H1 (cell line): ENCODE measurements around the gene MYNN. TPM values are rescaled to one million over a fixed set of nuclear protein-coding genes. Genes with fewer than 3 reads are reported as not detected.

Source experiments
- CTCF ChIA-PET: fragments of 300-600 bp; sonication (Branson Sonifier 250); formaldehyde crosslinking; loops from one replicate; lab custom pipeline; 2021; ENCODE audit not compliant: partially characterized antibody; lab: Charles Lee
- POLR2A ChIA-PET: fragments of 300-600 bp; sonication (Branson Sonifier 250); formaldehyde crosslinking; loops from one replicate; lab custom pipeline; 2021; ENCODE audit warnings: inconsistent platforms; ENCODE audit not compliant: partially characterized antibody; lab: Charles Lee
- DNase-seq, 2 experiments: peaks; one replicate each; pipeline versions ENCODE4 v3.0.0 to v3.0.0-alpha.2; 2010 to 2022; ENCODE audit warnings: low spot score in 2 of 2, low read depth in 1 of 2, mixed read lengths in 1 of 2
- FAIRE-seq: peaks from 2 replicates; lab custom pipeline; 2011; peaks lifted over from hg19 to GRCh38; lab: Jason Lieb, UNC
- H2AFZ ChIP-seq: 2 replicates; pipeline ENCODE4 v1.8.1; 2012; ENCODE audit warnings: low read length, inconsistent platforms
- H2AK5ac ChIP-seq: 2 replicates; pipeline ENCODE4 v1.6.1; 2013; ENCODE audit warnings: low read depth, low read length
- H2BK120ac ChIP-seq: replicated peaks from 2 replicates; pipeline ENCODE3; 2013; ENCODE audit warnings: low read depth, low read length, inconsistent platforms
- H2BK12ac ChIP-seq: 2 replicates; pipeline ENCODE4 v1.6.1; 2013; ENCODE audit warnings: low read depth, low read length
- H2BK15ac ChIP-seq: 2 replicates; pipeline ENCODE4 v1.6.1; 2013; ENCODE audit warnings: low read length
- H2BK20ac ChIP-seq: 2 replicates; pipeline ENCODE4 v1.6.1; 2013; ENCODE audit warnings: low read length
- H2BK5ac ChIP-seq: 2 replicates; pipeline ENCODE4 v1.6.1; 2013; ENCODE audit warnings: low read depth, low read length
- H3K14ac ChIP-seq: 2 replicates; pipeline ENCODE4 v1.6.1; 2013; ENCODE audit warnings: inconsistent platforms; ENCODE audit not compliant: insufficient read length
- H3K18ac ChIP-seq: 2 replicates; pipeline ENCODE4 v1.6.1; 2013; ENCODE audit warnings: low read length; ENCODE audit errors: extremely low read depth
- H3K23ac ChIP-seq: 2 replicates; pipeline ENCODE4 v1.6.1; 2013; ENCODE audit warnings: inconsistent platforms; ENCODE audit not compliant: insufficient read length
- H3K23me2 ChIP-seq: 2 replicates; pipeline ENCODE4 v1.6.1; 2013; ENCODE audit warnings: low read depth, low read length
- H3K27ac ChIP-seq: 2 replicates; pipeline ENCODE4 v1.6.1; 2011; ENCODE audit warnings: low read depth, low read length, inconsistent platforms
- H3K27me3 ChIP-seq, 4 experiments: replicated peaks in 1 of 4; 1 replicate in 1 of 4; 2 replicates in 3 of 4; pipeline versions ENCODE4 v1.6.1 to v1.8.1; 2011 to 2013; ENCODE audit warnings: low read length in 3 of 4, mild to moderate bottlenecking in 3 of 4, inconsistent platforms in 2 of 4, mixed read lengths in 2 of 4, moderate library complexity in 1 of 4; ENCODE audit not compliant: control insufficient read depth in 3 of 4, insufficient read depth in 3 of 4; ENCODE audit errors: extremely low read depth in 1 of 4
- H3K36me3 ChIP-seq, 4 experiments: 2 replicates each; pipeline versions ENCODE4 v1.6.1 to v1.8.1; 2011 to 2013; ENCODE audit warnings: mild to moderate bottlenecking in 4 of 4, low read length in 3 of 4, moderate library complexity in 2 of 4, control low read depth in 1 of 4, inconsistent platforms in 1 of 4; ENCODE audit not compliant: insufficient read depth in 4 of 4, control insufficient read depth in 2 of 4
- H3K4ac ChIP-seq: replicated peaks from 2 replicates; pipeline ENCODE3; 2013; ENCODE audit warnings: low read length, low read depth, mixed read lengths, inconsistent platforms; ENCODE audit not compliant: insufficient read length
- H3K4me1 ChIP-seq, 4 experiments: replicated peaks in 1 of 4; 1 replicate in 1 of 4; 2 replicates in 3 of 4; pipeline versions ENCODE4 v1.6.1 to v1.8.1; 2011 to 2013; ENCODE audit warnings: low read length in 3 of 4, inconsistent platforms in 2 of 4, mixed read lengths in 1 of 4; ENCODE audit not compliant: insufficient read depth in 4 of 4, control insufficient read depth in 3 of 4
- H3K4me2 ChIP-seq, 2 experiments: 2 replicates each; pipeline versions ENCODE4 v1.6.1 to v1.8.1; 2011 to 2013; ENCODE audit warnings: low read depth in 2 of 2, low read length in 2 of 2, control low read depth in 1 of 2, inconsistent platforms in 1 of 2, mild to moderate bottlenecking in 1 of 2; ENCODE audit not compliant: insufficient read depth in 1 of 2
- H3K4me3 ChIP-seq, 4 experiments: fragments of 200-600, 300-600 bp in 1 of 4; sonication (generic), shearing (Covaris generic), sonication (Bioruptor Twin) in 1 of 4; 2 replicates each; pipeline versions ENCODE4 v1.5.1 to v1.8.1; 2011 to 2016; ENCODE audit warnings: low read length in 4 of 4, low read depth in 3 of 4, control low read depth in 2 of 4, inconsistent platforms in 2 of 4, mild to moderate bottlenecking in 2 of 4, mixed read lengths in 1 of 4, moderate library complexity in 1 of 4; ENCODE audit not compliant: insufficient read depth in 2 of 4; ENCODE audit errors: extremely low read depth in 1 of 4
- H3K56ac ChIP-seq: replicated peaks from 2 replicates; pipeline ENCODE3; 2013; ENCODE audit warnings: low read depth, mild to moderate bottlenecking, mixed read lengths, low read length, inconsistent platforms; ENCODE audit not compliant: insufficient read length
- H3K79me1 ChIP-seq: 2 replicates; pipeline ENCODE4 v1.6.1; 2013; ENCODE audit warnings: low read depth, low read length, control low read depth
- H3K79me2 ChIP-seq, 2 experiments: 2 replicates each; pipeline versions ENCODE4 v1.6.1 to v1.8.1; 2012 to 2013; ENCODE audit warnings: low read length in 2 of 2, mild to moderate bottlenecking in 2 of 2, inconsistent platforms in 1 of 2; ENCODE audit not compliant: insufficient read depth in 2 of 2, control insufficient read depth in 1 of 2
- H3K9ac ChIP-seq, 4 experiments: replicated peaks in 1 of 4; 1 replicate in 1 of 4; 2 replicates in 3 of 4; pipeline versions ENCODE4 v1.6.1 to v1.8.1; 2011 to 2013; ENCODE audit warnings: low read depth in 3 of 4, low read length in 3 of 4, control low read depth in 2 of 4, mild to moderate bottlenecking in 2 of 4, moderate library complexity in 2 of 4, inconsistent platforms in 1 of 4; ENCODE audit errors: extremely low read depth in 1 of 4
- H3K9me3 ChIP-seq, 2 experiments: 2 replicates each; pipeline versions ENCODE4 v1.6.1 to v1.8.1; 2012 to 2013; ENCODE audit warnings: mild to moderate bottlenecking in 2 of 2, moderate library complexity in 2 of 2, control low read depth in 1 of 2, inconsistent platforms in 1 of 2, low read depth in 1 of 2, low read length in 1 of 2, mixed read lengths in 1 of 2; ENCODE audit not compliant: insufficient read depth in 2 of 2
- H4K20me1 ChIP-seq, 2 experiments: replicated peaks in 1 of 2; 2 replicates each; pipeline versions ENCODE3 to v1.8.1; 2011 to 2013; ENCODE audit warnings: inconsistent platforms in 2 of 2, low read length in 2 of 2, mild to moderate bottlenecking in 1 of 2; ENCODE audit not compliant: insufficient read depth in 2 of 2, control insufficient read depth in 1 of 2
- H4K5ac ChIP-seq: 2 replicates; pipeline ENCODE4 v1.6.1; 2013; ENCODE audit warnings: low read length, low read depth, mixed read lengths, inconsistent platforms; ENCODE audit not compliant: insufficient read length
- H4K8ac ChIP-seq: 2 replicates; pipeline ENCODE4 v1.8.0; 2013; ENCODE audit warnings: mild to moderate bottlenecking, moderate library complexity, low read length, inconsistent platforms; ENCODE audit not compliant: insufficient read depth; ENCODE audit errors: extremely low read depth
- H4K91ac ChIP-seq: replicated peaks from 2 replicates; pipeline ENCODE3; 2013; ENCODE audit warnings: low read length, mixed read lengths, inconsistent platforms; ENCODE audit not compliant: insufficient read length
- ATF3 ChIP-seq: IDR thresholded peaks from 2 replicates; pipeline ENCODE4 v1.6.1; 2011; ENCODE audit warnings: low read depth, mild to moderate bottlenecking, low read length; ENCODE audit not compliant: insufficient read depth
- BACH1 ChIP-seq: IDR thresholded peaks from 2 replicates; pipeline ENCODE4 v1.6.1; 2012; ENCODE audit warnings: low read length, improper control_type of control experiment
- FOSL1 ChIP-seq: IDR thresholded peaks from 2 replicates; pipeline ENCODE4 v1.6.1; 2011; ENCODE audit warnings: mild to moderate bottlenecking, low read depth, low read length, moderate library complexity; ENCODE audit not compliant: insufficient read depth
- GTF2F1 ChIP-seq: IDR thresholded peaks from 2 replicates; pipeline ENCODE4 v1.6.1; 2012; ENCODE audit warnings: low read depth, low read length, improper control_type of control experiment, borderline replicate concordance
- KDM1A ChIP-seq: fragments of 200-600, 300-600 bp; sonication (generic); IDR thresholded peaks from 2 replicates; pipeline ENCODE4 v1.7.1; 2016; ENCODE audit warnings: mild to moderate bottlenecking, low read length, borderline replicate concordance
- SAP30 ChIP-seq: fragments of 300-600 bp; sonication (generic); IDR thresholded peaks from 2 replicates; pipeline ENCODE4 v1.7.1; 2012; ENCODE audit warnings: low read length, moderate library complexity, mild to moderate bottlenecking, inconsistent platforms; ENCODE audit not compliant: insufficient read depth, insufficient replicate concordance
- SIRT6 ChIP-seq: IDR thresholded peaks from one replicate; pipeline ENCODE4 v1.7.1; 2012; ENCODE audit warnings: low read length, inconsistent platforms
- TCF12 ChIP-seq: IDR thresholded peaks from 2 replicates; pipeline ENCODE4 v1.6.1; 2011; ENCODE audit warnings: low read depth, mild to moderate bottlenecking, low read length
- WGBS, 2 experiments: shearing (Covaris generic) in 1 of 2; methylation state at CpG; one replicate each; pipeline versions ENCODE4 v1.1.6 to v1.1.7; 2013 to 2015; ENCODE audit warnings: low lambda C conversion rate in 2 of 2, mixed read lengths in 2 of 2, inconsistent platforms in 1 of 2, low coverage in 1 of 2, missing lambda C conversion rate in 1 of 2; ENCODE audit not compliant: insufficient replicate concordance in 2 of 2, insufficient coverage in 1 of 2, insufficient read length in 1 of 2; ENCODE audit errors: extremely low coverage in 1 of 2, missing lambda C conversion rate in 1 of 2; 5-methylcytosine and 5-hydroxymethylcytosine counted together
- polyA plus RNA-seq, 7 experiments: library from polyadenylated mRNA; depleted of rRNA in 3 of 7; stranded (reverse) in 5 of 7; unstranded in 2 of 7; fragments of >200 nt in 5 of 7; fragments of 200-250 nt in 2 of 7; gene quantifications; 1 replicate in 5 of 7; 2 replicates in 1 of 7; 4 replicates in 1 of 7; pipeline versions ENCODE4 v1.2.1 to v1.2.3, GENCODE V29; 2011 to 2013; ENCODE audit warnings: missing spikeins in 2 of 7, mixed read lengths in 2 of 7
- total RNA-seq: library from RNA; stranded (reverse); fragmentation: NEBNext Ultra II Directional; extraction: Animal tissue kit (Norgen Biotek cat#: 25700); gene quantifications from 2 replicates; pipeline ENCODE4 v1.2.1, GENCODE V29; 2021

The MYNN gene
- total and polyA plus RNA-seq, 2 of the 8 experiments (the other 6 are each of a cell fraction or from before 2014, with no cell fraction given): 7.3 to 15.2 TPM

- H3K4me3 ChIP-seq: no peak overlapping the region
- no peak overlapping the region for H2BK120ac ChIP-seq
- H2BK20ac ChIP-seq: no peak overlapping the region
- no peak overlapping the region for H4K91ac ChIP-seq
- H3K4me1 ChIP-seq: no peaks in the 10 kb centered on the region
- FAIRE-seq (no peak), DNase-seq (no peak)
- H3K18ac ChIP-seq: no peak overlapping the region
- H3K23me2 ChIP-seq: no peaks in the 10 kb centered on the region
- H3K9ac ChIP-seq: no peak overlapping the region
- H3K4ac ChIP-seq: no peak overlapping the region
- H3K23ac ChIP-seq: no peak overlapping the region
- H4K20me1 ChIP-seq: no peaks in the 10 kb centered on the region
- no peak overlapping the region for H2BK5ac ChIP-seq
- H3K36me3 ChIP-seq: peaks cover 0 to 59% (median 22%) of the 10 kb centered on the region in 4 experiments; a peak in 4 of 8 replicates
- WGBS, 2 experiments: 80% methylated on average over 1 of the region's 1 CpG; no CpG with 5 or more reads in 1 of the 2 experiments
- no peak overlapping the region for H4K8ac ChIP-seq
- no peak overlapping the region for H2AK5ac ChIP-seq
- H2BK12ac ChIP-seq: no peak overlapping the region
- POLR2A ChIA-PET: no interaction called here
- no peak overlapping the region for H3K27ac ChIP-seq
- no peaks in the 10 kb centered on the region for H3K79me1 ChIP-seq
- no peak overlapping the region for H3K56ac ChIP-seq
- no peak overlapping the region for H3K4me2 ChIP-seq
- no peak for TF ChIP-seq SIRT6
- TF ChIP-seq BACH1: no peak
- no peak for TF ChIP-seq KDM1A
- TF ChIP-seq GTF2F1: no peak
- no peak for TF ChIP-seq FOSL1
- TF ChIP-seq ATF3: no peak
- no peak for TF ChIP-seq SAP30
- TF ChIP-seq TCF12: no peak
- H3K27me3 ChIP-seq: no peaks in the 10 kb centered on the region
- H2AFZ ChIP-seq: no peak overlapping the region
- no peaks in the 10 kb centered on the region for H3K9me3 ChIP-seq
- CTCF ChIA-PET: no interaction called here
- no peak overlapping the region for H4K5ac ChIP-seq
- H2BK15ac ChIP-seq: no peak overlapping the region
- H3K14ac ChIP-seq: no peak overlapping the region
- H3K79me2 ChIP-seq: no peaks in the 10 kb centered on the region
Measured at GRCh38 chr3:169787791-169788190, 14.6 kb downstream of the MYNN start.
